Naive B cell (primary cell): Measurements from ENCODE around the gene ANKFY1. TPM values are rescaled to one million over a fixed set of nuclear protein-coding genes. Genes with fewer than 3 reads are reported as not detected.

Experiments used
- ATAC-seq, 2 donors: fragments of 150-1000 bp; cut with Tn5 transposase; 2 replicates each; pipeline ENCODE4 v1.10.0; 2021; ENCODE audit warnings: low read depth in 2 of 2, mild to moderate bottlenecking in 2 of 2, moderate library complexity in 2 of 2
- DNase-seq: peaks from one replicate; pipeline ENCODE4 v3.0.0; 2022
- H3K27ac Mint-ChIP-seq, 6 donors: one replicate each; pipeline ENCODE4 v1.8.0; 2020 to 2022; ENCODE audit warnings: mild to moderate bottlenecking in 6 of 6, mixed read lengths in 6 of 6, moderate library complexity in 5 of 6, inconsistent platforms in 2 of 6
- H3K27me3 Mint-ChIP-seq, 3 donors: one replicate each; pipeline ENCODE4 v1.8.0; 2021 to 2022; ENCODE audit warnings: mixed read lengths in 3 of 3, mild to moderate bottlenecking in 1 of 3
- H3K36me3 Mint-ChIP-seq, 2 donors: one replicate each; pipeline ENCODE4 v1.8.0; 2020 to 2022; ENCODE audit warnings: mixed read lengths in 2 of 2, inconsistent platforms in 1 of 2, mild to moderate bottlenecking in 1 of 2
- H3K4me1 Mint-ChIP-seq, 3 donors: one replicate each; pipeline ENCODE4 v1.8.0; 2020 to 2022; ENCODE audit warnings: mixed read lengths in 3 of 3, inconsistent platforms in 1 of 3, mild to moderate bottlenecking in 1 of 3, moderate library complexity in 1 of 3
- H3K4me3 Mint-ChIP-seq, 8 donors: one replicate each; pipeline ENCODE4 v1.8.0; 2020 to 2022; ENCODE audit warnings: mild to moderate bottlenecking in 8 of 8, mixed read lengths in 8 of 8, moderate library complexity in 8 of 8, inconsistent platforms in 2 of 8
- H3K9me3 Mint-ChIP-seq, 7 donors: one replicate each; pipeline ENCODE4 v1.8.0; 2020 to 2022; ENCODE audit warnings: mixed read lengths in 7 of 7, mild to moderate bottlenecking in 5 of 7, inconsistent platforms in 2 of 7, moderate library complexity in 1 of 7
- polyA plus RNA-seq, 6 donors: library from polyadenylated mRNA; unstranded; fragments of 300-500 nt; fragmentation: Illumina TruSeq; gene quantifications; one replicate each; pipeline ENCODE4 v1.2.3, GENCODE V29; 2021; ENCODE audit warnings: low read depth in 6 of 6

Gene ANKFY1
- polyA plus RNA-seq, 6 donors from 2014 or later, result 6.3 to 13.3 (median 8.3) TPM

DNA sequence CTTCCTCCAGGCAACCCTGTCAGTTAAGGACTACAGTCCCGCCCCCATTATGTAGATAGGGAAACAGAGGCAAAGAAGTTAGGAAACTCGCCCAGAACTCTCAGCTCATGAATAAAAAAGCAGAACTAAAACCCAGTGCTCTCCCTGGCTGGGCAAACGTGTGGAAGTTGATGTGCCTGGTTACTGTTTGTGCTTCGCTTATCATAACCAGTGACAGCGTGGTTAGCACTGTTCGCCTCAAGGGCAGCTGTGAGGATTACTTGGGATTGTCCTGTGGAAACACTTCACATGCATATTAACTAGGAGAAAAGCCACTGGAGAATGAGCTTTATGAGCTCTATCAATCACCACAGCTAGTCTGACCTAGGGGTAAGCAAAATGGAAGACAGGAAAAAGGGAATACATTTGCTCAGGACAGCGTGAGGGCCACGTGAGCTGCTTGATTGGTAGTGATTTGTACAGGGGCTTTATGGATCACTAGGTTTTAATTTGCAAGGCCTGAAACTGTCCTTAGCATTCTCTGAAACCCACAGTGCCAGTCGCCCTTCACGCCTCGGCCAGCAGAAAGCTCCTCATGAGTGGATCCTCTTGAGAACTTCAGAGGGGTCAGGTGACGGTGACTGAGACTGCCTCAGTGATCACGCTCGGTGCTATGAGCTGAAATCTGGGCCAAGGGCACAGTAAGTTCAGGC lies 100.9 kb downstream of the ANKFY1 start:
- Mint-ChIP-seq H3K4me3 (peak overlapping the region in 1 of 8 donors; percentile 5), H3K27me3 (no peaks in the 10 kb centered on the region), H3K36me3 (peaks cover 24 to 34% of the 10 kb centered on the region in 2 donors), H3K27ac (peak overlapping the region in 4 of 6 donors; percentile 34 to 86 (median 74)), H3K4me1 (peaks cover 7 to 14% (median 8%) of the 10 kb centered on the region in 3 donors), H3K9me3 (no peaks in the 10 kb centered on the region)
- ATAC-seq (peak; percentile 39 to 55), DNase-seq (no peak)

DNA sequence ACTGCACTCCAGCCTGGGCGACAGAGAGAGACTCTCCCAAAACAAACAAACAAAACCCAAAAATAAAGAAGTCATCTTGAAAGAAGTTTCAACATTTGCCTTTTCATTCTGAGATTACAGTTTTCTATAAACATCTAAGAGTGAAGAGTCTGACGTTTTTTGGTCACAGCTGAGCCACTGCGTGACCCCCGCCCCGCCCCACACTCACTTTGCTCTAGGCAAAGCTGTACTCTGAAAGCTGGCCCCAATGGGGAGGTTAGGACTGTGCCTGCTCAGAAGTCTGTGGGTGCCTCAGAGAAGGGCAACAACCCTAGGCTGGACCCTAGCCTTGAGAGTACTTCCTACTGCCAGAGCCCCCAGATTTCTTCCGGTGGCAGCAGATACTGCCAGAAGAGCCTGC lies 101.5 kb downstream of the ANKFY1 start:
- Mint-ChIP-seq H3K27ac (peak overlapping the region in 4 of 6 donors; percentile 34 to 88 (median 80)), H3K4me1 (peaks cover 7 to 14% (median 8%) of the 10 kb centered on the region in 3 donors), H3K9me3 (no peaks in the 10 kb centered on the region), H3K4me3 (no peak overlapping the region), H3K27me3 (no peaks in the 10 kb centered on the region), H3K36me3 (peaks cover 21 to 31% of the 10 kb centered on the region in 2 donors)
- DNase-seq (no peak), ATAC-seq (no peak)

DNA sequence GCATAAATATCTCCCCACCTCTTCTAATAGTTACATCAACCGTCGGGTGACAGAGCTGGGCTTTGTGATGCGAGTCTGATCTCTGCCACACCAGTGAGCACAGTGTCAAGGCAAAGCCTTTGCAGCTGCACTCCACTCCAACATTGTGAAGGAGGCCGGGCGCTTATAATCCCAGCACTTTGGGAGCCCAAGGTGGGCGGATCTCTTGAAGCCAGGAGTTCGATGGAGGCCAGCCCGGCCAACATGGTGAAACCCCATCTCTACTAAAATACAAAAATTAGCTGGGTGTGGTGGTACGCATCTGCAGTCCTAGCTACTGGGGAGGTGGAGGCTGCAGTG lies 101.8 kb downstream of the ANKFY1 start:
- DNase-seq (no peak), ATAC-seq (no peak)
- Mint-ChIP-seq H3K27ac (peak overlapping the region in 4 of 6 donors; percentile 34 to 88 (median 79)), H3K27me3 (no peaks in the 10 kb centered on the region), H3K4me3 (peak overlapping the region in 1 of 8 donors; percentile 40), H3K4me1 (peaks cover 7 to 14% (median 8%) of the 10 kb centered on the region in 3 donors), H3K36me3 (peaks cover 18 to 28% of the 10 kb centered on the region in 2 donors), H3K9me3 (no peaks in the 10 kb centered on the region)

DNA sequence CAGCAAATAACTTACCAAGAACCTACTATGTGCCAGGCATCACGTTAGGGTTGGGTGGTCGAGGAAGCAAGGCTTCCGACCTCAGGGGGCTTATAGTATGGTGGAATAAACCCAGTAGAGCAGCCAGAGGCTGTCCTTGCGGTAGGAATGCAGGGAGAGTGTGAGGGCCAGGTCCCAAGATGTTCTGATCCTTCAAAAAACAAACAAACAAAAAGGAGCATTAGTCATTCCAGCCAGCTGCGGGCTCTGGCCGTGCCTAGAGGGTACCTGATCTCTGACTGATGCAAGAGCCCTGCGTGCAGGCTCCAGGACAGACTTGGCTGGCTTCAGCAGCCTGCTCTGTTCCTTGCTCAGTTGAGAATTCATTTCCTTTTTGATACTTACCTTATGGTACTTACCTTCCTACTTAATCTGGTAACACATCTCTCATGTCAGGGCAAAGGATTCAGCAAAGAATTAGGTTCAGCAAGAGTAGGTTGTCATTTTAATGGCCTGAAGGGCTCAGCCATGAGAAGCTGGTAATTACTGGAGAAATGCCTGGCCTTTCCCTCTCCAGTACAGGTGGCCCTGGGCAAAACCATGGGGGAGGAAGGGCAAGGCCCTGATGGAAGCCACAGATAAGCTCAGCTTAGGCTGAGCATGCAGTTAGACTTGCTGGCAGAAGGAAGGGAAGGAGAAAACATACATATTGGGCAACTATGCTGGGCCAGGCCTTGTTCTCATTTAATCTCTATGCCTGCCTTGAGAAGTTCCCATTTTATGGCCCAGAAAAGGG lies 102.4 kb downstream of the ANKFY1 start:
- Mint-ChIP-seq H3K4me1 (peaks cover 7 to 14% (median 8%) of the 10 kb centered on the region in 3 donors), H3K4me3 (peak overlapping the region in 1 of 8 donors; percentile 38), H3K27ac (peak overlapping the region; percentile 5 to 84 (median 36)), H3K27me3 (no peaks in the 10 kb centered on the region), H3K9me3 (no peaks in the 10 kb centered on the region), H3K36me3 (peaks cover 12 to 24% of the 10 kb centered on the region in 2 donors)
- no peak for ATAC-seq
- DNase-seq, result no peak

DNA sequence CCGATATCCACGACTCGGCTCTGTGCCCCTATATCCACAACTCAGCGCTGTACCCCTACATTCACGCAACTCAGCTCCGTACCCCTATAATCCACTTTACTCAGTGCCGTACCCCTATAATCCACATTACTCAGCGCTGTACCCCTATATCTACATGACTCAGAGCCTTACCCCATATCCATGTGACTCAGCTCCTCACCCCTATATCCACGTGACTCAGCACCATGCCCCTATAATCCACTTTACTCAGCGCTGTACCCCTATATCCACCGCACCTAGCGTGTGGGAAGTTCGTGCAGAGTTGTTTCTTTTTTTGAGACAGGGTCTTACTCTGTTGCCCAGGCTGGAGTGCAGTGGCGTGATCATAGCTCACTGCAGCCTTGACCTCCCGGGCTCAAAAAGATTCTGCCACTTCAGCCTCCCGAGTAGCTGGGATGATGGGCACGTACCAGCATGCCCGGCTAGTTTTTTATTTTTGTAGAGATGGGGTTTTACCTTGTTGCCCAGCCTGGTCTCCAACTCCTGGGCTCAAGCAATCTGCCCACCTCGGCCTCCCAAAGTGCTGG lies 103.4 kb downstream of the ANKFY1 start:
- Mint-ChIP-seq H3K27ac (peak overlapping the region in 1 of 6 donors; percentile 61), H3K27me3 (no peaks in the 10 kb centered on the region), H3K36me3 (peaks cover 8 to 24% of the 10 kb centered on the region in 2 donors), H3K4me3 (no peak overlapping the region), H3K9me3 (no peaks in the 10 kb centered on the region), H3K4me1 (peaks cover 7 to 14% (median 8%) of the 10 kb centered on the region in 3 donors)
- DNase-seq (no peak), ATAC-seq (no peak)

DNA sequence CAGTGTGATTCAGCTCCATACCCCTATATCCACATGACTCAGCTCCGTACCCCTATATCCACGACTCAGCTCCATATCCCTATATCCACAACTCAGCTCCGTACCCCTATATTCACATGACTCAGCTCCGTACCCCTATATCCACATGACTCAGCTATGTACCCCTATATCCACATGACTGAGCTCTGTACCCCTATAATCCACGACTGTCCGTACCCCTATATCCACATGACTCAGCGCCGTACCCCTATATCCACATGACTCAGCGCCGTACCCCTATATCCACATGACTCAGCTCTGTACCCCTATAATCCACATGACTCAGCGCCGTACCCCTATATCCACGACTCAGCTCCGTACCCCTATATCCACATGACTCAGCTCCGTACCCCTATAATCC lies 104.0 kb downstream of the ANKFY1 start:
- Mint-ChIP-seq H3K9me3 (no peaks in the 10 kb centered on the region), H3K27ac (no peak overlapping the region), H3K4me1 (peaks cover 7 to 14% (median 8%) of the 10 kb centered on the region in 3 donors), H3K36me3 (peaks cover 5 to 24% of the 10 kb centered on the region in 2 donors), H3K27me3 (no peaks in the 10 kb centered on the region), H3K4me3 (no peak overlapping the region)
- ATAC-seq (no peak), DNase-seq (no peak)

DNA sequence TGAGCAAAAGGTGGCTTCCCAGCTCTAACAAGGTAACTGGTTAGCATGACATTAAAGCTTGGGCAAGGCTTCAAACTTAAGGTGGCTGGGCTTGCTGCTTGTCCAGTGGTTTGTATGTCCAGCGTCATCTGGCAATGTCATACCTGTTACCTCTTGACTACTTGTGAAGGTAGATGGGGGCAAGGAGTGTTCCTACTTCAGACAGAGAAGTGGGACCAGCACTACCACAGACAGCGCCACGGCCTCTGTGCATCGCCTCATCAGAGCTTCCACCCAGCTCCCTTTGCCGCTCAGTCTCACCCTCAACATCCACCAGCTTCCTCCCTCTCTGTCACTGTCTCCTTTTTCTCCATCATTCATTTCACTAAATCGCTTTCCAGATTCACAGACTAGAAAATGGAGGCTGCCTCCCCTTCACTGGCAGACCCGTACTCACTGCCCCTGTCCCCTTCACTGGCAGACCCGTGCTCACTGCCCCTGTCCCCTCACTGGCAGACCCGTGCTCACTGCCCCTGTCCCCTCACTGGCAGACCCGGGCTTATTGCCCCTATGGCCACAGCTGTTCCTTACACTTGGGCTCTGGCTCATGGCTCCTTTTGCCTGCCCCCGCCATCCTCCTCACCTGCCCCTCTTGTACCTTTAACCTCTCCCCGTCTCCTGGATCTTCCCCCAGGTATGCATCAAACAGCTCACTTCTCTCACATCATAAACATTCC lies 106.0 kb downstream of the ANKFY1 start:
- no peaks in the 10 kb centered on the region for H3K9me3 Mint-ChIP-seq
- no peaks in the 10 kb centered on the region for H3K27me3 Mint-ChIP-seq
- ATAC-seq (no peak), DNase-seq (no peak)
- peaks cover 3 to 10% (median 5%) of the 10 kb centered on the region in 3 donors for H3K4me1 Mint-ChIP-seq
- peaks cover 0 to 24% of the 10 kb centered on the region in 2 donors for H3K36me3 Mint-ChIP-seq
- no peak overlapping the region for H3K27ac Mint-ChIP-seq
- H3K4me3 Mint-ChIP-seq, result no peak overlapping the region

DNA sequence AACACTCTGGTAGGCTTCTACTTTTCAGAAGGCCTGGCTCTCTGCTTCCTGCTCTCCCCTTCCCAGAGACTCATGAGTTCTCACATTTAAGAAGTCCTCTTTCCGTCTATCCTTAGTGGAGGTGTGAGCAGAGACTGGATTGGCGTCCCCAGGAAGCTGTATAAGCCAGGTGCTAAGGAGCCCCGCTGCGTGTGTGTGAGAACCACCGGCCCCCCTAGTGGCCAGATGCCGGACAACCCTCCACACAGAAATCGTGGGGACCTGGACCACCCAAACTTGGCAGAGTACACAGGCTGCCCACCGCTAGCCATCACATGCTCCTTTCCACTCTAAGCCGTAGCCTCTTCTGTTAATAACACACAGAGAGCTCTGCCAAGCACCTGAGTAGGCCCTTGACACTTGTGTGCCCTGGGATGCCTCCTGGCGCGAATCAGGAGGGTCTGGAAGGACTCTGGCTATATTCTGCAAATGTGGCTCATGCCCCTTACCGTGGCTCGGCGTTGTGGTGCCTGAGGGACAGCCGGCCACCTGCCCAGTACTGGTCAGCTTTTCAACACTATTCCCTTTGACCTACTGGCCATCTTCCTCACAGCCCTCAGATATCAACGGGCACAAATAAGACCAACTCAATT lies 106.9 kb downstream of the ANKFY1 start:
- H3K36me3 Mint-ChIP-seq, result peaks cover 0 to 24% of the 10 kb centered on the region in 2 donors
- H3K27ac Mint-ChIP-seq, result no peak overlapping the region

DNA sequence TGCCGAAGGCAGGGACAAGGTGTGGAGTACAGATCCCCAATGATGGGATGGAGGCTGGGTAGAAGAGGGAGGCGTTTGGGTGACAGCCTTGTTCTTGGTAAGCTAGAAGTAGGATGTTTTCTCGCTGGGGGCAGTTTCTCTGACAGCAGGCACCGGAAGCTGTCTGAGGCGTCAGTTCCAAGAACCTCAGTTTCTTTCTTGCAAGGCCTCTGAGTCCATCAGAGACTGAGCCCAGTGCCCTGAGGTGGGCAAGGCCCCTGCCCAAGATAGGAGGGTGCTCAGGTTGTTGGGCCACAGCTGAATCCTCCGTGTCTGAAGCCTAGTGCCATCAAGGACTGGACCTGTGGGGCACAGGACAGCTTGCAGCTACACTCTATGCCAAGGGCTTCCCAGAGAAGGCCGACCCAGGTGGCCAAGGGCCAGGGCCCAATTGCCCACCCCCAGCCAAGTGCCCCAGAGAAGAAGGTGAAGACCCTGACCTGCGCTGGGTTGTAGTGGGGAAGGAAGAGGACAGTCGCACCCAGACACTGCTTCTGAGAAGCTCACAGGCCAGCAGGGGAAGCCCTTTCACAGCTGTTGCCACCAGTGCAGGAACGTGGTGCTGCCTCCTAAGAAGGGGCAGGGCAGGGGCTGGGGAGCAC lies 107.7 kb downstream of the ANKFY1 start:
- H3K4me3 Mint-ChIP-seq, result peak overlapping the region in 1 of 8 donors; percentile 10
- no peak for DNase-seq
- H3K4me1 Mint-ChIP-seq, result no peaks in the 10 kb centered on the region
- no peaks in the 10 kb centered on the region for H3K9me3 Mint-ChIP-seq
- peaks cover 0 to 25% of the 10 kb centered on the region in 2 donors for H3K36me3 Mint-ChIP-seq
- ATAC-seq, result no peak
- H3K27me3 Mint-ChIP-seq, result no peaks in the 10 kb centered on the region
- no peak overlapping the region for H3K27ac Mint-ChIP-seq

More for the DNA sequence above, 106.9 kb downstream of the ANKFY1 start:
- peaks cover 0 to 2% (median 0%) of the 10 kb centered on the region in 3 donors for H3K4me1 Mint-ChIP-seq
- ATAC-seq (no peak), DNase-seq (no peak)
- H3K9me3 Mint-ChIP-seq, result no peaks in the 10 kb centered on the region
- H3K4me3 Mint-ChIP-seq, result no peak overlapping the region
- no peaks in the 10 kb centered on the region for H3K27me3 Mint-ChIP-seq

DNA sequence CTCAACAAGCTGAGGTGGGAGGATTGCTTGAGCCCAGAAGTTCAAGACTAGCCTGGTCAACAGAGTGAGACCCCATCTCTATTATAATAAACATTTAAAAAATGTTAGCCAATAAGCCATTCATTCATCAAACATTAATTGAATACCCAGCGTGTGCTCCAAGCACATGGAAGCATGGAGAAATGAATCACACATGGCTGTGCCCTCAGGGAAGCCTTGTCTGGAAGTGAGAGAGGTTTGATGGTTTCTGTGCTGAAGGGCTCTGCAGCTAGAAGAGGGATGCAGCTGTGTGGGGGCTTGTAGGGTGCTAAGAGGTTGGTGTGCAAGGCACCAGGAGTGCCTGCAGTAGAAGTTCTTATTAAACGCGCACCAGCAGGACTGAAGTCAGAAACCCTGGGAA lies 109.6 kb downstream of the ANKFY1 start:
- DNase-seq, result no peak
- H3K36me3 Mint-ChIP-seq, result peaks cover 0 to 22% of the 10 kb centered on the region in 2 donors
- no peak overlapping the region for H3K27ac Mint-ChIP-seq
- no peaks in the 10 kb centered on the region for H3K4me1 Mint-ChIP-seq
- H3K9me3 Mint-ChIP-seq, result no peaks in the 10 kb centered on the region
- no peaks in the 10 kb centered on the region for H3K27me3 Mint-ChIP-seq
- H3K4me3 Mint-ChIP-seq, result no peak overlapping the region
- ATAC-seq, result no peak

DNA sequence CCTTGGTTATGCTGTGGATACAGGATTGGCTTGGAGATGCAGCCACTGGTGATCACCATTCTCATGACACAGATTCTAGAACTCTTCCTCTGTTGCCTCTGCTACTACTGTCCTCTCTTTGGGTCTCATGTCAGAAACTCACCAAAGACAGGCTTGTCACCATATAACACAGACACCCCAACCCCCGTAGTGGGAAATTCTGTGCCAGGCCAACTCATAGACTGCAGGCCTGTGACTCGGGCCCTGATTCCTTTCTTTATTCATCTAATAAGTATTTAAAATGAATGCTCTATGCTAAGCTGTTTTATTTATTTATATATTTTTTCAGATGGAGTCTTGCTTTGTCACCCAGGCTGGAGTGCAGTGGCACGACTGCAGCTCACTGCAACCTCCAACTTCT lies 111.3 kb downstream of the ANKFY1 start:
- Mint-ChIP-seq H3K27ac (no peak overlapping the region), H3K4me1 (no peaks in the 10 kb centered on the region), H3K36me3 (peaks cover 0 to 7% of the 10 kb centered on the region in 2 donors), H3K27me3 (no peaks in the 10 kb centered on the region), H3K9me3 (no peaks in the 10 kb centered on the region), H3K4me3 (no peak overlapping the region)
- no peak for DNase-seq
- no peak for ATAC-seq

DNA sequence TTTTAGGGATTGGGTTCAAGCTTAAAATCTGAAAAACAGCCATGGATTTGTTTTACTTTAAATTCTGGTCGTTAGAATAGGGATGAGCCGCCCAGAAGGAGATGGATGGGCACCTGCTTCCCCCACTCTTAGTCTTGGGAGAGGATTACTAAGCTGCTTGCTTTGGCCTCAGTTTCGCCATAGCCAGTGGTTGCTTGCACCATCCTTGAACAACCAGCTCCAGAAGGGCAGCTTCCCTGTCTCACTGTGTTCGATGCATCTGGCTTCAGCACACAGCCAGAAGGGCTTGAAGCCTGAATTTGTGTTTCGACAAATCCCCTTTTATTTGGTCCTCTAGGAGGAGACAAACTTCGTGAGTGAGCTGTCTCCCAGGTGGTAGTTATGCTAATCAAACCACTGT lies 113.7 kb downstream of the ANKFY1 start:
- no peak overlapping the region for H3K27ac Mint-ChIP-seq
- H3K4me3 Mint-ChIP-seq, result no peak overlapping the region
- no peaks in the 10 kb centered on the region for H3K27me3 Mint-ChIP-seq
- DNase-seq (no peak), ATAC-seq (no peak)
- H3K9me3 Mint-ChIP-seq, result no peaks in the 10 kb centered on the region
- no peaks in the 10 kb centered on the region for H3K4me1 Mint-ChIP-seq
- peaks cover 0 to 7% of the 10 kb centered on the region in 2 donors for H3K36me3 Mint-ChIP-seq
